Kidney (tissue), 22 donors: ENCODE measurements around the gene RAD51B. TPM values are rescaled to one million over a fixed set of nuclear protein-coding genes. Genes with fewer than 3 reads are reported as not detected.

Source experiments
- DNase-seq, 5 donors: peaks; one replicate each; pipeline ENCODE4 v3.0.0-alpha.2; 2013 to 2020
- FAIRE-seq: peaks from 2 replicates; lab custom pipeline; 2012; peaks lifted over from hg19 to GRCh38; lab: Jason Lieb, UNC
- H3K27ac ChIP-seq, 2 donors: one replicate each; pipeline ENCODE4 v1.7.0; 2013; ENCODE audit warnings: low read depth in 2 of 2, low read length in 2 of 2, inconsistent platforms in 1 of 2
- H3K27me3 ChIP-seq: one replicate; pipeline ENCODE4 v1.7.1; 2013; ENCODE audit warnings: low read length, inconsistent platforms; ENCODE audit not compliant: control insufficient read depth, insufficient read depth
- H3K36me3 ChIP-seq, 3 donors: one replicate each; pipeline versions ENCODE4 v1.7.0 to v1.7.1; 2013; ENCODE audit warnings: low read length in 3 of 3, control low read depth in 1 of 3, inconsistent platforms in 1 of 3; ENCODE audit not compliant: insufficient read depth in 3 of 3, control insufficient read depth in 2 of 3
- H3K4me1 ChIP-seq, 3 donors: one replicate each; pipeline versions ENCODE4 v1.7.0 to v1.7.1; 2013; ENCODE audit warnings: low read length in 3 of 3, inconsistent platforms in 1 of 3, low read depth in 1 of 3; ENCODE audit not compliant: control insufficient read depth in 2 of 3, insufficient read depth in 2 of 3
- H3K4me3 ChIP-seq, 3 donors: one replicate each; pipeline versions ENCODE4 v1.7.0 to v1.8.1; 2013; ENCODE audit warnings: low read length in 3 of 3, control low read depth in 1 of 3, inconsistent platforms in 1 of 3
- H3K9ac ChIP-seq, 3 donors: one replicate each; pipeline versions ENCODE4 v1.7.0 to v1.7.1; 2013; ENCODE audit warnings: low read length in 3 of 3, control low read depth in 1 of 3, inconsistent platforms in 1 of 3
- H3K9me3 ChIP-seq, 3 donors: one replicate each; pipeline versions ENCODE4 v1.7.0 to v1.7.1; 2013; ENCODE audit warnings: low read length in 3 of 3, control low read depth in 1 of 3, inconsistent platforms in 1 of 3; ENCODE audit not compliant: control insufficient read depth in 2 of 3, insufficient read depth in 1 of 3
- intact Hi-C: fragments of 100-400 bp; cut with DNase I; formaldehyde crosslinking; loops from one replicate; pipeline ENCODE4 v1.11.1; 2022
- long read RNA-seq, 10 donors: library from polyadenylated mRNA in 1 of 10; unstranded in 1 of 10; transcript quantifications; one replicate each; pipeline ENCODE4 v2.0.0 and lab custom pipeline, GENCODE V29; 2021 to 2026
- polyA plus RNA-seq: library from polyadenylated mRNA; stranded (reverse); fragments of 350-450 nt; fragmentation: Illumina TruSeq; extraction: RNeasy Lipid Tissue Mini Kit (QIAGEN cat#74804); gene quantifications from one replicate; pipeline ENCODE4 v1.2.3, GENCODE V29; 2014; ENCODE audit warnings: low read depth, low replicate concordance; ENCODE audit not compliant: insufficient read depth
- total RNA-seq: library from RNA; stranded (reverse); fragmentation: NEBNext Ultra II Directional; extraction: Animal tissue kit (Norgen Biotek cat#: 25700); gene quantifications from one replicate; pipeline ENCODE4 v1.2.1, GENCODE V29; 2021
- TF ChIP-seq, protein P1 (sequence below): IDR thresholded peaks from 3 replicates; pipeline ENCODE4 v1.5.1; 2012; ENCODE audit warnings: mild to moderate bottlenecking, moderate library complexity, borderline replicate concordance; ENCODE audit not compliant: insufficient read depth; ENCODE audit errors: extremely low read depth
- donor health status: control.
- donor health status: control.
- donor health status: control.
- donor health status: control.
- donor health status: control.
- donor health status: DM: yes; HTN: yes; CAD: no.
- donor health status: Normal renal cell carcinoma (clear cell type).

RAD51B gene
- total RNA-seq (18.0 TPM), polyA plus RNA-seq (6.9 TPM)
- long read RNA-seq, donor 1, partial matches to known transcripts = 0 of 2 reads
- long read RNA-seq, donor 1, other reads (novel, unspliced or antisense) = 0 of 2 reads
- long read RNA-seq, donor 2, partial matches to known transcripts = 0 of 1 reads
- long read RNA-seq, donor 2, other reads (novel, unspliced or antisense) = 0 of 1 reads
- long read RNA-seq, donor 3 = 0 reads
- long read RNA-seq, donor 4, partial matches to known transcripts = 0 of 2 reads
- long read RNA-seq, donor 4, other reads (novel, unspliced or antisense) = 0 of 2 reads
- long read RNA-seq, donor 5 = 0 reads
- long read RNA-seq, donor 6, partial matches to known transcripts = 0 of 3 reads
- long read RNA-seq, donor 6, other reads (novel, unspliced or antisense) = 0 of 3 reads
- long read RNA-seq, donor 7, partial matches to known transcripts = 0 of 5 reads
- long read RNA-seq, donor 7, other reads (novel, unspliced or antisense) = 5 of 5 reads
- long read RNA-seq, donor 8 = 0 reads
- long read RNA-seq, donor 9, partial matches to known transcripts = 0 of 1 reads
- long read RNA-seq, donor 9, other reads (novel, unspliced or antisense) = 0 of 1 reads
- long read RNA-seq, donor 10, partial matches to known transcripts = 0 of 2 reads
- long read RNA-seq, donor 10, other reads (novel, unspliced or antisense) = 0 of 2 reads

DNA sequence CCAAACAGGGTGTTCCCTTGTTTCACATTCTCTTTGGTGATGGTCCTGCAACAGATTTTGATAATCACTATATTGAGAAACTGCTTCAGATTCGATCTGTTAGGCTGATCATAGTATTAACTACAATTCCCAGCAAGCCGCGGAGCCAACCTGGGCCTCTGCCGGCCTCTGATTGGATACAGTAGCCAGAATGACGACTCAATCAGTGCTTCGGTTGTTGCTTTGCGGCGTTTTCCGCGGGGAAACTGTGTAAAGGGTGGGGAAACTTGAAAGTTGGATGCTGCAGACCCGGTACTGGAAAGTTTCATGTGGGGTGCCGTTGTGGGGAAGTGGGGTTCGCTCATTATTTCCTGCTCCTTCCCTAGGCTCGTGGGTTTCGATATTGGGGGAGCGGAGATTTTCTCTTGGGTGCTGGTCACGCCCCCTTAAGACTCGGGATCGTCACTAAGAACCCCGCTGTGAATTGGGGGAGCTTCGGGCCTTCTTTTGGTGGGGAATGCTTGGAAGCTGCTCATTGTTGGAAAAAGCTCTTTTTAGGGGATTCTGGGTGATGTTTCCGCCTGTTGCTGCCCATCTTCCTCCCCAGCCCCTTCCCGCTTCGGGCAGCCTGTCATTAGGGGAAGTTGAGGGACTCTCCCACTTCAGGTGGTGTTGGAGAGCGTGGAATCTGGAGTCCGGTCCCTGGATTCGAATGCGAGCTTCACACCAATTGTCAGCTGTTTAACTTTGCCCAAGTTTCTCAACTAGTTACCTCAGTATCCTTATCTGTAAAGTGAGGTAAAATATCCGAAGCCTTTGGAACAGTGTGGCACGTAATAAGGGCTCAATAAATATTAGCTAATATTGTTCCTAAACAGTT, at the start of gene RAD51B:
Gene RAD51B (plus strand): TSS at position 217 of the 859 bp plus-strand sequence.
- intact Hi-C loops = no loop called here
- FAIRE-seq (peak; percentile 68), DNase-seq (peak; percentile 90 to 95 (median 94))
- no peaks in the 10 kb centered on the region for H3K9me3 ChIP-seq
- no peaks in the 10 kb centered on the region for H3K36me3 ChIP-seq
- peak within 1 kb of the TSS; percentile 50 to 98 (median 57) for H3K9ac ChIP-seq
- peaks cover 5 to 11% (median 9%) of the 10 kb centered on the region in 3 donors for H3K4me1 ChIP-seq
- H3K27me3 ChIP-seq = no peaks in the 10 kb centered on the region
- TF ChIP-seq, protein P1, sequence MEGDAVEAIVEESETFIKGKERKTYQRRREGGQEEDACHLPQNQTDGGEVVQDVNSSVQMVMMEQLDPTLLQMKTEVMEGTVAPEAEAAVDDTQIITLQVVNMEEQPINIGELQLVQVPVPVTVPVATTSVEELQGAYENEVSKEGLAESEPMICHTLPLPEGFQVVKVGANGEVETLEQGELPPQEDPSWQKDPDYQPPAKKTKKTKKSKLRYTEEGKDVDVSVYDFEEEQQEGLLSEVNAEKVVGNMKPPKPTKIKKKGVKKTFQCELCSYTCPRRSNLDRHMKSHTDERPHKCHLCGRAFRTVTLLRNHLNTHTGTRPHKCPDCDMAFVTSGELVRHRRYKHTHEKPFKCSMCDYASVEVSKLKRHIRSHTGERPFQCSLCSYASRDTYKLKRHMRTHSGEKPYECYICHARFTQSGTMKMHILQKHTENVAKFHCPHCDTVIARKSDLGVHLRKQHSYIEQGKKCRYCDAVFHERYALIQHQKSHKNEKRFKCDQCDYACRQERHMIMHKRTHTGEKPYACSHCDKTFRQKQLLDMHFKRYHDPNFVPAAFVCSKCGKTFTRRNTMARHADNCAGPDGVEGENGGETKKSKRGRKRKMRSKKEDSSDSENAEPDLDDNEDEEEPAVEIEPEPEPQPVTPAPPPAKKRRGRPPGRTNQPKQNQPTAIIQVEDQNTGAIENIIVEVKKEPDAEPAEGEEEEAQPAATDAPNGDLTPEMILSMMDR = no peak
- peak within 1 kb of the TSS in 1 of 2 donors; percentile 59 for H3K27ac ChIP-seq
- H3K4me3 ChIP-seq = peak within 1 kb of the TSS; percentile 92 to 99 (median 97)

DNA sequence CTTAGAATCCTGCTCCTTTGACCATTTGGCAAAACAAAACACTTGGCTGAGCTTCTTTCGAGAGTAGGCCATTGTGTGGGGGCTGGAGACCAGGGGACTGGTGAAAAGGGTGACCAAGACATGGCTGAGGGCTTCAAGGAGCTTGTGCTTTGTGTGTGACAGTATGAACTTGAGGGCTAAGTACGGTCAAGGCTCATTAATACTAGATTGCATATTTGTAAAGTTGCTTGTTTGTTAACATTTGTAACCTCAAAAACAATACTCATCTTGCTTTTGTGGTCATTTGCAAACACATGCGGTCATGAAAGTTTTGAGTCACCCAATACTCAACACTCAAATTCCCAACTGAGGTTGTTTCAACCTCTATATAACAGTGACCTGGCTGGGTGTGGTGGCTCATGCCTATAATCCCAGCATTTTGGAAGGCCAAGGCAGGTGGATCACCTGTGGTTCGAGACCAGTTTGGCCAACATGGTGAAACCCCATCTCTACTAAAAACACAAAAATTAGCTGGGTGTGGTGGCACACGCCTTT, 45.7 kb upstream of the RAD51B start:
- Histone ChIP-seq H3K4me3 (no peak overlapping the region), H3K36me3 (peaks cover 7 to 86% (median 47%) of the 10 kb centered on the region in 3 donors), H3K27me3 (no peaks in the 10 kb centered on the region), H3K9me3 (no peaks in the 10 kb centered on the region), H3K27ac (no peak overlapping the region), H3K4me1 (no peaks in the 10 kb centered on the region), H3K9ac (no peak overlapping the region)
- intact Hi-C loops = no loop called here
- DNase-seq (no peak), FAIRE-seq (no peak)
- TF ChIP-seq, protein P1 = no peak

DNA sequence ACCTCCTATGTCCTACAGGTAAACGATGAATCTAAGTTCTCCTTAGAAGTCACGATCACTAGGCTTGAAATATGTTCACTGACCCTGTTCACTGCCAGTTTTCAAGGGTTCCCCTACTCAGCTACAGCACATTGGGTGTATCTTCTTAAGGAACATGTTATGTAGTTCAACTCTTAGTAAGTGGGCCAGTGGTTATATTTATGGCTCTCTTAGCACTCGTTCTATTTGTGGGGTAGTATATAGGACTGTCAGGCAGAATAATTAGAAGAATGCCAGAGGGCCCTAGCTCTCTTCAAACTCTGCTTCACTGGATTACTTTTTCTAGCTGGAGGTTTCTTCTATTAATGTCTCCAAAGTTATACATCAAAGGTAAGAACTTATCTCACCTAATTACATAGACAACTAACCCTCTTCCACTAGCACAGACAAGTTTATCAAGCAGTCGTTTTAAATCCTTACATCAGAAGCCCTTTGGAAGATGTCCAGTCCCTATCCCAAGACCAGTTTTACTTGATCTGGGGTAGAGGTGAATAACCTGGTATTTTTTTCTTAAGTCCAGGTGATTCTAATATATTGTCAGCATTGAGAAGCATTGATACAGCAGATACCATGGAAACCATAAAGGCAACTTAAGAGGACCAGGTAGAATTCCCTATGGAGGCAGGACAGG, 42.8 kb upstream of the RAD51B start:
- DNase-seq (no peak), FAIRE-seq (no peak)
- Histone ChIP-seq H3K4me3 (no peak overlapping the region), H3K9ac (no peak overlapping the region), H3K27me3 (no peaks in the 10 kb centered on the region), H3K4me1 (no peaks in the 10 kb centered on the region), H3K27ac (no peak overlapping the region), H3K36me3 (peaks cover 10 to 79% (median 51%) of the 10 kb centered on the region in 3 donors), H3K9me3 (no peaks in the 10 kb centered on the region)
- intact Hi-C loops = no loop called here
- TF ChIP-seq, protein P1 = no peak
